Putamen (tissue), 1 donor: Measurements from ENCODE around the gene GABARAPL2.
"Not testable (repeated sequence)": the region's sequence is repeated elsewhere in the genome, so short reads cannot be mapped to it uniquely, and the experiment has no call there.

Experiments used
- DNase-seq: peaks from one replicate; pipeline ENCODE4 v3.0.0-alpha.2; 2016; ENCODE audit warnings: low spot score

GABARAPL2 gene

GRCh38 chr16:75590920-75591843 lies 25.0 kb downstream of the GABARAPL2 start:
- no peak for DNase-seq

GRCh38 chr16:75591927-75592326 lies 25.7 kb downstream of the GABARAPL2 start:
- DNase-seq: not testable (repeated sequence)

GRCh38 chr16:75593308-75593707 lies 27.1 kb downstream of the GABARAPL2 start:
- no peak for DNase-seq

GRCh38 chr16:75593825-75594820 lies 27.9 kb downstream of the GABARAPL2 start:
- no peak for DNase-seq

- DNase-seq: no peak
Measured at GRCh38 chr16:75599452-75600277, 33.5 kb downstream of the GABARAPL2 start.

- no peak for DNase-seq
Measured at GRCh38 chr16:75603241-75603640, 37.1 kb downstream of the GABARAPL2 start.

- DNase-seq: no peak
Measured at GRCh38 chr16:75606507-75606906, 40.3 kb downstream of the GABARAPL2 start.

- DNase-seq: no peak
Measured at GRCh38 chr16:75614066-75614897, 48.1 kb downstream of the GABARAPL2 start.

GRCh38 chr16:75615619-75616018 lies 49.4 kb downstream of the GABARAPL2 start:
- no peak for DNase-seq

DNA sequence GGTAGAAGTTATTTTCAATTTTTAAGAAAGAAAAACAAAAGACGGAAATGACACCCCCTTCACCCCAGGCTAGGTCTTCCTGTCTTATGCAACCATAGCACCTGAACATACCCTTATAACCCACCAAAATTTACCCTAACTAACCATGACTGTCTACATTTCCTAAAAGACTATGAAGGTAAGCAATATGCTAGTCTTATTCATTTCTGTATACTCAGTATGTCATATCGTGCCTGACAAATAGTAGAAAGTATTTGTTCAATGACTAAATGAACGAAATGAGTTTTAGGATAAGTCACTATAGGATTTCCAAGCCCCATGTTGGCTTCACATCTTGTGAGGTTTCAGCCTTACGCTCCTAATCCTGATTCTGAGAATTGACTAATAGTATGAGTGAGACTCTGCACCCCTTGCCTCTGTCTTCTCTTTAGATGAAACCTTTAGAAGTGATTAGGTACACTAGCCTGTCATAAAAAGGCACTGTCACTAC lies 50.4 kb downstream of the GABARAPL2 start:
- no peak for DNase-seq

GRCh38 chr16:75617121-75617520 lies 50.9 kb downstream of the GABARAPL2 start:
- DNase-seq: no peak

DNA sequence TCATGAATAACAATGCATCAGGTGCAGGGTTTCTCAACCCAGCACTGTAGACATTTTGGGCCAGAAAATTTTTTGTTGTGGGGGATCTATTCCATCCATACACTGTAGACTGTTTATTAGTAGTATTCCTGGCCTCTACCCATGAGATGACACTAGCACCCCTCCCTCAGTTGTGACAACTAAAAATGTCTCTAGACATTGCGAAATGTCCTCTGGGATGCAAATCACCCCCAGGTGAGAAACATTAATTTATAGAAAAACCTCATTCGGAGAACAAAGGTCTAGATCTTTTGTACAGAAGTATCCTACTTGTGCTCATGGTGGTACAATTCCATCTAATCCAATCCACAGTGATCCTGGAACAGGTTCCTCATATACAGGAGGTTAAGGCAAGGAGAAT lies 52.6 kb downstream of the GABARAPL2 start:
- no peak for DNase-seq

- DNase-seq: no peak
Measured at GRCh38 chr16:75620326-75621169, 54.4 kb downstream of the GABARAPL2 start.

DNA sequence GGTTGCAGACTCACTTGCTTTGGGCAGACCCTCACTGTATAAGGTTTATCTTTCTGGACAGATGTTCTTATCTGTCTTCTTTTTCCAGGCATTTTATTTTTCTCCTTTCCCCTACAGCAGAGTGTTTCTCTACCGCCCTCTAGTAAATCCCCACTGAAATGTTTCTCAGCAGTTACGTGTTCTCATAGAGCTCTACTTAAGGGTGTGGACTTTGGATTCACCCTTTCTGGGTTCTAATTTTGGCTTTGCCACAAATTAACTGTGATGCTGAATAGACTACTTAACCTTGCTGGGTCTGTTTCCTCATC lies 54.9 kb downstream of the GABARAPL2 start:
- DNase-seq: peak; percentile 38

GRCh38 chr16:75622761-75623605 lies 56.8 kb downstream of the GABARAPL2 start, which contains the start of gene ADAT1:
TSS of gene ADAT1 (minus strand) at chr16:75623281. CDS start at chr16:75620799, 2,482 bp downstream.
- DNase-seq: peak; percentile 97

DNA sequence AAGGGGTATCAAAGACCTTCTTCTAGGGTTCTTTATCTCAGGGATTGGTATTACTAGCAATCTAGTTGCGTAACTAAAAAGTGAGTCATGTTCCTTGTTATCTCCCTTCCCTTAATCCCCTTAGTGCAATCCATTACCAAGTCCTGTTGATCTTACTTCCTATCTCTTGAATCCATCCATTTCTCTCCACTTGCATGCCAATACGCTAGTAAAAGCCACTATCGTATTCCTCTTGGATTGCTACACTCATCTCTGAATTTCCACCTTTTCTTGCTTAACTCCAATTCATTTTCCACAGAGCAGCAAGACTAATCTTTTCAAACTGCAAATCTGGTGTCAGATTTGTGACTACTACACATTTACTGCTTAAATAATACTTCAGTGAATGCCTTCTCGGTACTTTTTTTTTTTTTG lies 58.7 kb downstream of the GABARAPL2 start:
- DNase-seq: no peak

DNA sequence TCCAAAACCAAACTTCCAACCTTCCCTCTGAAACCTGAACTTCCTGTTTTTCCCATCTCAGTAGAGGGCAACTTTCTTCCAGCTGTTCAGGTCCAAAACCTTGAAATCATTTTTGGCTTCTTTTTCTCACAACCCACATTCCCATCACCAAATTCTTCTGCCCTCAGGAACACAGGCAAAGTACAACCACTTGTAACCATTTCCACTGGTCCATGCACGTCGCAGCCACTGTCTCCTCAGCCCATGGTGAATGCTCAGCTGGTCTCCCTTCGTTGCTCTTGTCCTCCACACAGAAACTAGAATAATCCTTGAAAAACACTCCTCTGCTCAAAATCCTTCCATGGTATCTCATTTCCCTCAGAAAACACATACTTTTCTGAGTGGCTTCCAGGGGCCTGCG lies 60.6 kb downstream of the GABARAPL2 start:
- DNase-seq: no peak
